Measurements from ENCODE around the gene ZNF385D.
"Not testable (repeated sequence)": the region's sequence is repeated elsewhere in the genome, so short reads cannot be mapped to it uniquely, and the experiment has no call there.

ZNF385D gene

DNA sequence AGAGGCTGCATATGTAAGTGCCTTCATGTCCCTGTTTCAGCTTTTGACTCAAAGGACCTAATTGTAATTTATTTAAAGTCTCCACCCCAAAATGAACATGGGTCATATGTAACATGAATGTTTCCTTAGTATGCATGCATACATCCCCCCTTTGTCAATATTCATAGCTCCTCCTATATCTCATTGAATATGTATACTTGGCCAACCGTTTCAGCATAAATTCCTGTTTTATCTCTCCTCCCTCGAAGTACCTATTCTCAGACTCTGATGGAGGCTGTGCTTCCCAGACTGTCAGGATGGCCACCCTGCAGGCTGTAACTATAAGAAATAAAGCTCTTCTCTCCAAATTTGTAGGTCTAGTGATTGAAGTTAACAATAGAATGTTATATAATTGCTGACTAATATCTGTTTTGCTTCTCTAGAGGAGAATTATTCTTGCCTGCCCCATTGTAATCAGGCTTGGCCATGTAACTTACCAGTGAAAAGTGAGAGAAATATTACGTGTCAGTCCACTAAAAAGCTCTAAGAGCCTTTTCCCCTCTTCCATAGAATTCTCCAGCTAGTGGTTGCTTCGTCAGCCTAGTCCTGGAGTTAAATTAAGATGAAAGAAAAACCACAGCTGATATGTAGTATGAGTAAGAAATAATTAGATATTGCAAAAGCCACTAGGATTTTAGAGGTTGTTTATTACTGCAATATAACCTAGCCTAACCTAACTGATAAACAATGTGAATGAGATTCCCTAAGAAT, 245.1 kb downstream of the ZNF385D start:
- no peak for DNase-seq

DNA sequence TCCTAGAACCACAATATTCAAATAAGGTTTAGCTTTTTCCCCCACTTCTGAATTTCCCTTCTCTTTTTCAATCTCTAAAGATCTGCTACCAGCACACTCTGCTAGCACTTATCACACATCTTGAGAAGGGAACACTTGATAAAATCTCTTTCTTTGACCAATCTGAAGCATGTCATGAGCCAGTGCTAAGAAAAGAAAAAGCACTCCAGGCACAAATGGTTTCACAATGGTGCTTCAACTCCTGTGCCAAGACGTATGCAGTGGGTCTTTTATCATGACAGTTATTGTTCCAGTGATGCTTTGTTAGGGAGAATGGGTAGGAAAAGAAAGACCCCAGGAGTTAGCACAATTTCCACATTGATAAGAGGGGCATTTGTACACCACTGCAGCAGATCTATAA, 248.4 kb downstream of the ZNF385D start:
- no peak for DNase-seq

DNA sequence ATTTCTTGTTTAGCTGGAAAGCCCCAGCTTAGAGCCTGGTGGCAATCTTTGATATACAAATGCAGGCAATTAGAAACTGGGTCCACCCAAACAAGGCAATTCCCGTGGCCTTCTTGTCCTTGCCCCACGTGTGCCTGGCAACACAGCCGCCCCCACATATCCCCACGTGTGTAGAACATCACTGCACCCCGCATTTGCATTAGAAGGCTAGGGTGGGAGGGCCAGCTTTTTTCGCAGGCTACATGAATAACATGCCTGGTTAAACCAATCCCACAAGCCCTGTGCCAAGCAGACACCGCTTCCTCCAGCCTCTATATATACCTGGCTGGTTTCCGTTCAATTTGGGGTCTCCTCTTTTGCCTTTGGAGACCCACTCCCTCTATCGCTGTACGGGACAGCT, 250.2 kb downstream of the ZNF385D start:
- DNase-seq: no peak

DNA sequence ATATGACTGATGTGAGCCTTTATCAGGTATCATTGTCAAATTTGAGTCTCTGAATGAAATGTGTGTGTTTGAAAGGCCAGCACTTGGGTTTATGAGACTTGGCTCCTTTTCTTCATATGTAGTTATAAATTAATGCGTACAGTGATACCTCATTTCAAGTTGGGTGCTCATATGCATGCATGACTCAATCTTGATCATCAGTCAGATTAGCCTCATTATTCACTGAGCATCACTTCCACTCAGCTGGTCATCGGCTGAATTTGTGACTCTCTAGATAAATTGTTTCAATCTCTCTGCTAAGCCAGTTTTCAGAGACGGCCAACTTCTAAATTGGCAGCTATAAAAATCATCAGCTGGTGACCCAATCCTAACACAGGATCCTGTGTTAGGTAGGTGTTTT, 260.3 kb downstream of the ZNF385D start:
- DNase-seq: not testable (repeated sequence)

DNA sequence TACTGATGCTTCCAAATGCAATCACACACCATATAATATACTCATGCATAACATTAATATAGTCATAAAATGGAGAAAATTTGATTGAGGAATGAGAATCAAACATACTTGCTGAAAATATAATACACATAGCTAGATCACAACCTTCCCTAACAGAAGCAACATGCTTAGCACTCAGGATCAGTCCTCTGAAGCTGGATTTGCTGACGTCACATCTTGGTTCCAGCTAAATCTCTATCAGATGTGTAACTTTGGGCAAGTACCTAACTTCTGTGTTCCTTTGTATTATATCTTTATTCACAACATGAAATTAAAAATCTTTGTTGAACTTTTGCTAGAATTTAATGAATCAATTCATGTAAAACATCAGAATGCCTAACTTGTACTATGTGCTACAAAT, 263.5 kb downstream of the ZNF385D start:
- no peak for DNase-seq

DNA sequence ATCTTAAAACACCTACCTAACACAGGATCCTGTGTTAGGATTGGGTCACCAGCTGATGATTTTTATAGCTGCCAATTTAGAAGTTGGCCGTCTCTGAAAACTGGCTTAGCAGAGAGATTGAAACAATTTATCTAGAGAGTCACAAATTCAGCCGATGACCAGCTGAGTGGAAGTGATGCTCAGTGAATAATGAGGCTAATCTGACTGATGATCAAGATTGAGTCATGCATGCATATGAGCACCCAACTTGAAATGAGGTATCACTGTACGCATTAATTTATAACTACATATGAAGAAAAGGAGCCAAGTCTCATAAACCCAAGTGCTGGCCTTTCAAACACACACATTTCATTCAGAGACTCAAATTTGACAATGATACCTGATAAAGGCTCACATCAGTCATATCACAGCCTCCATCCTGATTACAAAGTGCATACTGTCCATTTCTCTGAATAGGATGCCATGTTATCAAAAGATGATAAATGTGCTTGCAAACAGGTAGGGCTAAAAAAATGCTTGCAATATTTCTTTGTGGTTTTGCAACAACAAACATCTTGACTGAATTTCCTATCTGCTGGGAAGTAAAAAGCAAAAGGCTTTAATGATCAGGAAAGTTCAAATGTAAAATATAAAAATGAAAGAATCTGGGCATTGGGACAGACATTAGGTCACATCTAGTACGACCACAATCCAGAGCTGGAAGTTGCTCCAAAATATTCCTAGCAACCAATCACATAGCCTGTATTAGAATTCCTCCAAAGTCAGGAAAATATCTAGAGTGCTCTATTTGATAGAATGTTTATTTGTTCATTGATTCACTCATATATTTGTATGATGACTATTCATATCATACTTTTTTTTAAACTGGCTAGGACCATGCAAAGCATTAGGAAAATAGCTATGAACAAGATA, 264.7 kb downstream of the ZNF385D start:
- DNase-seq: not testable (repeated sequence)

DNA sequence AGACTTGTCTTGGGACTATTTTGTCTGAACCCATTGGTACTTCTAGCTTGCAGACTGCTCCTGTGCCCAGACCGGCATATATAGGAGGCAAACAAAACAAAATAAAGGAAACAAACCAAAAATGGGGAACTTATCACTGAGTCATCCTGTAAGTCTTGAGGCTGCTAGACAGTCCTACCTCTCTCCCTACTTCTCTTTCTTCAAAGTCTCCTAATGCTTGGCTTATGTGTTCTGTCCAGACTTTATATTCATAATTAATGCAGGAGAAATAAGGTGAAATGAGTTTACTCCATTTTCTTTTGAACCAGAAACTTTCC, 266.2 kb downstream of the ZNF385D start:
- no peak for DNase-seq

DNA sequence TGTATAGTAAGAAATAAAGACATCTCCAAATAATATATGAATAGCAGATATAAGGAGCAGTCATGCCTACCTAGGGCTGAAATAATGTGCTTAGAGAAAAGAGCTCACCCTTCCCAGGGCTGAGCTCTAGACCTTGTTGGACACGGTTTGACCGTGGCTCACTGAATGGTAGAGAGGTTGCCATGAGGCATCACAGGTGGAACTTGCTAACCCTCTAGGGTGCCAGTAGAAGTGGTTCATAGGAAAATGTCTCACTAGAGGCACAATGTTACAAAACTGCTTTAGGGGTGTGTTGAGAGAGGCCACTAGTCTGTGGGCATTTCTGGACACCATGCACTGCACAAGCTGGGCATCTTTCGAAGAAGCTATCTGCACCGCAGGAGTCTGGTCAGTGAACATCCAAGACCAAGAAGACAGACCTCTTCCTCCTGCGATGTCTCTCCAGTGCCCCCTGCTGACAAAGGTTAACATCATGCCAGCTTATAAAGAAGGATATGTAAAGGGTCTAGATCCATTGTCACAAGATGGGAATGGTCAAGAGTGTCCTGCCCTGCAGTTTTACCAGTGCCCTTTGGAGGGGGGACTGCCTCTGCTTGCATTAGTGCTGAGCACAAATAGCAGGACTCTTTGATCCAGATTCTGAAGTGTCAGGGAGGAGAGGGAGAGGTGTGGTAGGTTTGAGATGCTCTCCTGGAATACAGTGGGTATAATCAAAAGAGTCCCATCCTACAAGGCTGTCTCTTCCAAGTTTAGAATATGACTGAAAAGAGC, 266.8 kb downstream of the ZNF385D start:
- peak; percentile 38 for DNase-seq

DNA sequence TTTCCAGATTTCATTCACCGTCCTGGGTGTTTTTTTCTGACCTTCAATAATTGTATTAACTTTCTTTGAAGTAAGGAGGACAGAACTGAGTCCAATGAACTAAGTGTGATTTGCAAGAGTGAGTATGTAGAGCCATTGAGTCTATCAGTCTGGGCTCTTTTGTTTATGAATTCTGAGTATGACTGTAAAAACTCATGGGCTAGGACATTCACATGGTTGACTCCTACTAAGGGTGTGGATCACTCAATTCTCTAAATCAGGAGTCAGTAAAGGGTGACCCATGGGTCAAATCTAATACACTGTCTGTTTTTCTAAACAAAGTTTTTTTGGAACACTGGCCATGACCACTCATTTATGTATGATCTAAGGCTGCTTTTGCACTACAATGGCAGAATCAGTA, 269.0 kb downstream of the ZNF385D start:
- no peak for DNase-seq

DNA sequence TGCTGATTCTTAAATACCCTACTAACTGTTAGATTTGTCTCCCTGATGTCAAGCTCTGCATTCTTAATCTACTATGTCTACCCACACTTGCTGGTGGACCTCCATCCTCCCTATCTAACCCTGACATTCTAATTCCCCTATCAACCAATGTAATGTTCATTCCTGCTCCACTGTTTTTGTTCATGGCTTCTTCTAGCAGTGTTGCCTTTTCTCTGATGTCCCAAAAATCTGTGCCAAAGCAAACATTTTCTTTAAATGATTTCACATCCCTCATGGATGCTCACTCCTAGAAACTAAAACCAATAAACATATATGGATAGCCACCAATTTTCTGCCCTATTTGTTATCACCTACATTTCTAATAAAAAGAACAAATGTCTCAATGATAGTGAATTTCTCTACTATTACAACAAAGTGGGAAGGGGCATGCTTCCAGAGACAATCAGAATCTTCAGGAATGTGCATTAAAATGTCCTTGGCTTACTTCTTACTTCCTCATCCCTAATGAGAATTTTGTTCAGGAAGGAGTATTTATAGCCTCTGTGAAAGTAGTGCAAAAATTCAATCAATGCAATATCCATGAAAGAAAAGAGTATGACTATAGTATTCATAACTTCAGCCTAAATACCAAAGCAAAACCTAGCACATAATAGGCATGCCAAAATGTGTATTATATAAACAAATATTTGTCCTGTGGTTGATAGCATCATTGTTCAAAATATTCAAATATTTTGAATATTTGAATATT, 273.3 kb downstream of the ZNF385D start:
- DNase-seq: peak; percentile 55

DNA sequence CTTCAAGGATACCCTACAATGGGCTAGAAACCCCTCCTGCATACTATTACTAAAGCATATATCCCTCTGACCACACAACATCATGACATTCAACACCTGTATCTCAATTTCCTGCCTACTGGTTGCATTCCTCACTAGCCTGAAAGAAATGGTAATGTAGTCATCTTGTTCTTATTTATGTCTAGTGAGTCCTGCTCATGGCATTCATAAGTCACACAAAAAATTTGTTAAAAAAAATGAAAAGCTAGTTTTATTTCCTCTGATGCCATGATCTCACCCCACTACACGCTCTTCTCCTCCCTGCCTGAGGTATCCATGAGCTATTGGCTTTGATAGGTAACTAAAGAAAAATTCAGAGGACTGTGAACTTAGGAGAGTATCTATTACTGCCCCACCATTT, 284.5 kb downstream of the ZNF385D start:
- no peak for DNase-seq

DNA sequence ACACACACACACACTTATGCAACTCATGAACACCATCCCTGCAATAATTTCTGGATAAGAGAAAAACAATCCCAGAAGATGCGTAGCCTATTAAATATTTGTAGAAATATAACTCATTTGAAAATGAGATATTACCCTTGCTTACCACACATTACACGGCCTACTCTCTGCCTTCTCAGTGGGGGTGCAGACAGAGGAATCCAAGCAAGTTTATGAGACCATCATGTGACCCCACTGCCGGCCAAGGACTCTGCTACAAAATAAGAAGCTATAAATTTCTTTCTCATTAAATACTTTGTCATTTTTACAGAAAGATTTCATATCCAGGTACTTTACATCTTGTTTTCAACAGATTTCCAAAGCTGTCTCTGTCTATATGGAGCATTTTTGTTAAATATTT, 286.3 kb downstream of the ZNF385D start:
- no peak for DNase-seq

DNA sequence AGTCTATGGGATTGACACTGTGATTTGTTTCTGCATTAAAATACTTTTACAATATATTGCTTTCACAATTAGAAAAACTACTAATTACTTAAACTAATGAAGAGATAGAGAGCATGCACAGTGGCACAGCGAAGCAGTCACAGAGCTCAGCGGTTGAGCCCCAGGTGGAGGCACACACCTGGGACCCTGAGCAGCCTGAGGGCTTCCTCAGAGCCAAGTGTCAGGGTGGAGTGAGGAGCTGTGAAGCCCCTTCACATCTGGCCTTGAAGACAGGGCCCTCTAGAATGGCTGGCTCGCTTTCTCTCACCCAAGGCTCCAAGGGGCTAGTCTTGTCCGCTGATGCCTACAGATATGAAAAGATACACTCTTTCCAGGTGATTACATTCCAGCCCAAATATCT, 287.7 kb downstream of the ZNF385D start:
- no peak for DNase-seq

DNA sequence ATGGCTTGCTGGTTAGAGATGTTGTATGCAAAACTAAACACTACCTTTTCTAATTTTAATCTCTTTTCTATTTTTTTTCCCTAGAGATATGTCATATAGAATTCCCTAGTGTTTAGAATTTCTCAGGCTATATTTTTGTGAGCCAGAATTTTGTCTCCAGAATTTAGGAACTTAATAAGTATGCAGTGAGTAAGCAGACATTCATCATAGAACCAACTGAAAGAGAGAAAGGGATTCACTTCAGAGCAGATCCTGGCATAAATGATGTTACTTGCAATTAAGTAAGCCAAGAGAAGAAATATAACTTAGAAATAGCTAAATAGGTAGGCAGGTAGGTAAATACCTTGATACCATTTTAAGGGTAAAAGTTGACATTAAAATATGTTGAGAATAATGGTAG, 288.9 kb downstream of the ZNF385D start:
- no peak for DNase-seq

DNA sequence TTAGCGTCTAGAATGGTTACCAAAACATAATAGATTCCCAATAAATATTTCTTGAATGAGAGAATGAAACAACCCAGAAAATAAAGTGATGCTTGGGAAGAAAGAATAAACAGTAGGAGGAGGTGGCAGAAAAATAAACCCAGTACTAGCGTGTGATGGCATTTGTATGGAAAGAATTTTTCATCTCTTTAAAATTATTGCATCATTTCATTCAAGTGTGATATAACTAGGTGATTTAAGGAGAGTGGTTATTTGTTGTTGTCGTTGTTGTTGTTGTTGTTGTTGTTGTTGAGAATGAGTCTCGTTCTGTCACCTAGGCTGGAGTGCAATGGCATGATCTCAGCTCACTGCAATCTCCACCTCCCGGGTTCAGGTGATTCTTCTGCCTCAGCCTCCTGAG, 293.9 kb downstream of the ZNF385D start:
- DNase-seq: no peak

DNA sequence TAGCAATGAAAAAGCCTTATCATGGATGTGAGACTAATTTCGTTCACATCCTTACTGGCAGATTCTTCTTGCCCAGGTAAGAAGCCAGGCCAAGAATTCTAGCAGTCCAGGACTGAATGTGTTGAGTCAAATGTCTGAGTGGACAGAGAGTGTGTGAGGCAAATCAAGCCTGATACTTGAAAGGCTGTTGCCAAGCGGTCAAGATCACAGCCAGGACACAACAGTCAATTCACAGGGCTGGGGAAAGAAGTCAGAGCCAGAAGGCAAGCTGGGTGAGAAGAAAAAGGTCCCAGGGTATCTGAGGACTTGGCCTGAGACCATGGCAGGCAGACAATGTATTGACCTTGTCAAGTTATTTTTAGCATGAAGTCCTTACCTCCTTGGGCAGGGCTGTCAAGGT, 301.3 kb downstream of the ZNF385D start:
- no peak for DNase-seq

DNA sequence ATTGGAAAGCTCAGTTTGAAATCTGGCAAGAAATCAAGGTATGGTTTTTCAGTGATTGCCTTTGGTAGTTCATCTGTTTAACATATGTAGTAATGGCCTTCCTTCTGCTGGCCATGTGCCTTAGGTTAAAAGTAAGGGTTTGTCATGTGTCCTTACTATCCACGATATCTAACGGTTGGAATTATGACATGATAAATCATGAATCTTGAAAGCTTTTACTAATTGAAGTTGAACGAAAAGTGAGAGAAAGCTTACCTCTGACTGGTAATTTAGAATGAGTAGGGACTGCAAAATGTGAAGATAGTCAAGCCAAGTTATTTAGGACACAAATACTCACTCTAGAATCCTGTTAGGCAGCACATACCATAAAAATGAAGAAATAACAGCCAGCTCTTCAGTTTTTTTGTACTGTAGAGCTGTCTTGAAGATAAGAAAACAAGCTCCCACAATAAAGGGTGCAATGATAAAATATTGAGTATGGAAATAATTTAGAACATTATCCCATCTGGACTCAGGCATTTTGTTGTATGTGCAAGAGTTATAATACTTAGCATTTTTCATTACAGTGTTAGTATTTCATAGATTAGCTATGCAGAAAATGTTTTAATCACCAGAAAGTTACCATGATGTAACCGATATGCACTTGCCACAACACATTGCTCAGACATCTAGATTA, 303.4 kb downstream of the ZNF385D start:
- no peak for DNase-seq

DNA sequence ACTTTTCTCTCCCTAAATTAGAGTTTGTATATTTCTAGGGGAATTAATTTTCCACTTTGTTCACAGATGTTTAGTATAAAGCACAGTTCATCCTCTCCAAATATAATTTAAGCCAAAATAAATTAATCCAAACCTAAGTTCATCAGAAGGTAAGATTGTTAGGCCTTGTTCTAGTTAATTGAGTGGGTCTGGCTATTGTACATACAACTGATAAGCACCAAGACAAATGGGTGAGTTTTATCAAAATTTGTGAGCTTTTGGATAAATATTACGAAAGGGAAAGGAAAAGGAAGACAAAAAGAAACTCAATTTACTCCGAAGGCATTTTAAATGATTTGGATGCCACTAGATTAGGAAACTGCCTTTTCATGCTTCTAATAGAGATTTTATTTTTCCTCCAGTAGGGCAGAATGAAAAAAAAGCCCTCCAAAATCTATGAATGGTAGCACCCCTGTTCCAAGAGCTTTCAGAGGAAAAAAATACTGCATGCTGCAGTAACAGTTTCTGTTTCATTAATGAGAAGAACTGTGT, 304.0 kb downstream of the ZNF385D start:
- no peak for DNase-seq

DNA sequence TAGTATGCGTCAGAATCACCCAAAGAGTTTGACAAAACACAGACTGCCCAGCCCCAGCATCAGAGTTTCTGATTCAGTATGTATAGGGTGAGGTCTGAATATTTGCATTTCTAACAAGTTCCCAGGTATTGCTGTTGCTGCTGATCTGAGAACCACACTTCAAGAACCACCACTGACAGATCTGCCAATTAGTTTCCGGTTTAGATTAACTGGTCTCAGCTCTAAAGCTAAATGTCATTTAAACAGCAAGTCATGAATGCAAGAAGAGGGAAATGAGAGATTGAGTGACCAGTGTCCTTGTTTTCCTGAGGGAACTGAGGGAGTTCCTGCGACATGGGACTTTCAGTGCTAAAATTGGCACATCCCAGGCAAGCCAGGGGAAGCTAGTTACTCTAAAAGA, 305.0 kb downstream of the ZNF385D start:
- no peak for DNase-seq

DNA sequence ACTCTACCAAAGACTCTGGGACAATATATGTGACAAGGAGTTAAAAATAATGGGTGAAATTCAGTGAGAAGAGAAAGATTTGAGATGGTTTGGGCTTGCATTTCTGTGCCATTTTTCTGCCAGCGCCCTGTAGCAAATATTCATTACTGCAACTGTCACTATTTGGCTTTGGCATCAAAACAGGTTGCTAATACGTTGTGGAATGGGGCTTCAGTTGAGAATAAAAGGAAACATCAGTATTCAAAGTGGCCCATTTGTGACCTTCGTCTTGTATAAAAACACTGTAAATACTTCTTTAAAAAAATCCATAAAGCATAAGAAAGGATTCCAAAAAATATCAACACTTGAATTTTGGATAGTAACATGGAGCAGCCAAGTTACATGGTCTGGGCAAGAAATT, 309.2 kb downstream of the ZNF385D start:
- DNase-seq: no peak

DNA sequence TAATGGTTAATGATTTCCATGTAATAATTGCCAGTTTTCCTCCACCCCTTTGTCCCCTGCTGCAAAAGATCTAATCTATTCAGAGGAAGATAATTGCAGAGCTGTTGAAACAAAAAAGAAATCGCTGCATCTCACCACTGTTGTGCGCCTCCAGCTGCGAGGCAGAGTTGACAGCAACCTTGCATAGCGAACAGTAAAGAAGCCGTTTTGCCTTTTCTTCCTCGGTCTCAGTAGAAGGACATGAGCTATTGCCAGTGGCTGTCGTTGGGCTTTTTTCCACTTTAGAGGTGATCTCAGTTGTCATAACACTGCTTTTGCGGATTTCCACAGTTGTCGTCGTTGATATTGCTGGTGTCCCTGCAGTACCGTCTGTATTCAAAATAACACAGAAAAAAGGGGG, 314.2 kb downstream of the ZNF385D start:
- peak; percentile 64 for DNase-seq

DNA sequence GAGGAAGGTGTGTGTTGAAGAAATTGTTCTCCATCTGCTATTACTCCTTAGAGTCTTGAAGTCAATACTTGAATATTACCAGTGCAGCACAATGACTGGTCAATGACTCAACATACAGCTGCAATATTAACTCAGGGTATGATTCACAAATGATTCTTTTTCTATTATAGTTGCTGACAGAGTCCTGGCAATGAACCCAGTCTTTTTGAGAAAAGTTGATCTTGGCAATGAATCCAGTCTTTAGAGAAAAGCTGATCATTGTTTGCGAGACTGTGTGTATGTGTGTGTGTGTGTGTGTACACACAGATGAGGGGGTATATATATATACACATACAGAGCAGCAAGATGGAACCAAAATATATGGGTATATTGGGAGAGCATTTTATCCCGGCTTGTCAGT, 315.1 kb downstream of the ZNF385D start:
- DNase-seq: no peak
